Muscle of back (tissue), 11 donors: ENCODE data around the gene SEMA4D. TPM values are rescaled to one million over a fixed set of nuclear protein-coding genes. Genes with fewer than 3 reads are reported as not detected.

Experiments used
- DNase-seq, 3 donors: peaks; one replicate each; pipeline versions ENCODE4 v3.0.0 to v3.0.0-alpha.2; 2013
- polyA plus RNA-seq, 10 donors: library from polyadenylated mRNA; unstranded; fragments of 120-200 nt; gene quantifications; one replicate each; pipeline ENCODE4 v1.2.1, GENCODE V29; 2013; ENCODE audit not compliant: insufficient read length in 10 of 10

Gene SEMA4D
- polyA plus RNA-seq, 10 donors: 13.7 to 24.7 (median 21.4) TPM

GRCh38 chr9:89413963-89414638 is 83.8 kb downstream of the SEMA4D start:
- DNase-seq: peak in 2 of 3 donors; percentile 30 to 35

- no peak for DNase-seq
Measured at GRCh38 chr9:89412951-89413350, 85.0 kb downstream of the SEMA4D start.

- no peak for DNase-seq
Measured at GRCh38 chr9:89412541-89412940, 85.4 kb downstream of the SEMA4D start.

- DNase-seq: no peak
Measured at GRCh38 chr9:89411759-89412158, 86.2 kb downstream of the SEMA4D start.

DNA sequence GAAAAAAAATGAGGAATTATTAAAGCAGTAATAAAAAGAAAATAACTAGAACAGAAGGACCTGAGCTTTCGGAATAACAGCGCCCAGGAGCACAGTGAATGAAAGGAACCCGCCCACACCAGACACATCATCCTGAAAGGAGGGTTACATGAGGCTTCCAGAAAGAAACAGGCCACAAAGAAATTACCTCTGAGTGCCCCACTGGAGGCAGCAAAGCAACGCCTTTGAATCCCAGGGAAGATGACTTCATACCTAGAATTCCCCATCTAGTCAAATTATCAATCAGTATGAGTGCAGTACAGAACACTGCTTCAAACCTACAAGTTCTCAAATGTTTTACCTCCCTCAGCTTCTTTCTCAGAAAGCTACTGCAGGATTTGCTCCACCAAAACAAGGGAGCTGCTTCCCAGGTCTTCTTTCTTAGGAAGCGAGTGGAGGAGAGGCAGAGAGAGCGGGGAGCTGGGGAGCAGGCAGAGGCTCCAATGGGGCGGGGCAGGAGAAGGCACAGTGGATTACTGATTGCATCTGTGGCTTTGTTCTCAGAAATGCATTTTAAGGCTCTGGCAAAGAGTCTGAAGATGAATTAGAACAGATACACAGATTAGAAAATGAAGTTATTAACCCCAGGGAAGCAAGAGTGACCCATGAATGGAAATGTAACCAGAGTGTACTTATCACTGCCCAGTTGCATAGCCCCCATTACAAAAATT is 87.1 kb downstream of the SEMA4D start:
- DNase-seq: no peak

DNA sequence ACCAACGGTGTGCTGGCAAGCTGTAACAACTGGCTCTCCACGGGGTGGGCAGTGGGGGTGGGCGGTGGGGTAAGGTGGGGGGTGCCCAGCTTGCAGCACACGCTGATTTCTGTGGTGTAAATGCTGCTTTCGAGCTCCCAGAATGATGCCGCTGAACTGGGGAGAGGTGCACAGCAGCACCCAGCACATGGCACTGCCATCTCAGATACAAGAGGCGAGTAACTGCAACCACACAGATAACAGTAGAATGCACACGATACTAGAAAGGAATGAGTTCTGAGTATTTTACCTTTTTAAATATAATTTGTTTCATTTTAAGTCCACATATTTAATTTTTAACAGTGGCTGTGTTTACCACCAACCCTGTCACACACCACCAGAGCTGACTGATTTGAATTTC is 87.9 kb downstream of the SEMA4D start:
- DNase-seq: no peak

GRCh38 chr9:89409466-89409865 is 88.4 kb downstream of the SEMA4D start:
- no peak for DNase-seq

DNA sequence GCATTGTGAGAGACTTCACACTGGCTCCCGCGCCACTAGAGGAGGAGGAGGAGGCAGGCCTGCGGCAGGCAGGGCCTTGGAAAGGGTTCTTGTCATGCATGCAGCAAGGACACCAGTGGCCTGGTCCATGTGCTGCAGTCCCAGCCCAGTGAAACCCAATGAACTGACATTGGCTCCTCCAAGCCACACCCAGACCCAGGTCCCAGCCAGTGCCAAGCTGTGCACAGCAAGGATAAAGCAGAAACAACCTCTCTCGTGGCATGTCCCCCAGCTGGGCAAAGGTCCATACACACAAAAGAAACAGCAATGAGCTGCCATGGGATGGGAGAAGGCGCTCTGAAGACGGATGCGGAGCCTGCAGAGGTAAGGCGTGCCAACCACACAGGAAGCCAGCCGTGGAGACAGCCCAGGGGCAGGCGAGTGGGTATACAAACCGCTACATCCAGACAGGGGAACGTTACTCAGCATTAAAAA is 89.2 kb downstream of the SEMA4D start:
- no peak for DNase-seq

- peak in 1 of 3 donors; percentile 32 for DNase-seq
Measured at GRCh38 chr9:89407070-89407469, 90.8 kb downstream of the SEMA4D start.

- peak in 2 of 3 donors; percentile 38 to 73 for DNase-seq
Measured at GRCh38 chr9:89405826-89406225, 92.1 kb downstream of the SEMA4D start.

- no peak for DNase-seq
Measured at GRCh38 chr9:89404074-89404473, 93.8 kb downstream of the SEMA4D start.

DNA sequence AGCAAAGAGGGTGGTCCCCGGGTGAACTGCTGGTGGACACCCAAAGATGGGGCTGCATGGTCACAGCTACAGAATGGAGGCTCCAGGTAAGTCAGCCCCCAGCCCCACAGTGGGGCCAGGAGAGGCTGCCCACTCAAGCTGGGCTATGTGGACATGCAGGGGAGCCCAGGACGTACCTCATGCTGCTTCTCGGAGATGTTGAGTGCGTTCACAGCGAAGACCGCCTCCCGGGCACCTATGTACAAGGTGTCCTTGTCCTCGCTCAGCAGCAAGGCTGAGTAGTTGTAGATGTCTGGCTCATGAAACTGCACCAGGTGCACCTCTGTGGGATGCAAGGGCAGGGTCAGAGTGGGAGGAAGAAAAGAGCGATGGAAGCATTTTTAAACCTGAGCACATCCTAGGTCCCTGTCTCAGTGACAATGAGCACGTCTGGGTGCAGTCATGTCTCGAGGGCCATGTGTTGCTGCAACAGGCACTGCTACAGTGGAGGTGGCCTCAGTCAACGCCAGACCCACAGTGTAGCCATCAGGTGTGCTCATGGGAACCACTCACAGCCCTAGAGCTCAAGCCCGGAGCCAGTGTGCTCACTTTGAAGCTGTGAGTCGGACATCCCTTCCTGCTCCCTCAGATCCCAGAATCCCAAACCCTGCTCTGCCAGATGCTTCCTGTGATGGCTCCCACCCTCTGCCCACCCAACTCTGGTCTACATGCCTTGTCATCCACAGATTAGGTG is 95.1 kb downstream of the SEMA4D start:
- DNase-seq: no peak

DNA sequence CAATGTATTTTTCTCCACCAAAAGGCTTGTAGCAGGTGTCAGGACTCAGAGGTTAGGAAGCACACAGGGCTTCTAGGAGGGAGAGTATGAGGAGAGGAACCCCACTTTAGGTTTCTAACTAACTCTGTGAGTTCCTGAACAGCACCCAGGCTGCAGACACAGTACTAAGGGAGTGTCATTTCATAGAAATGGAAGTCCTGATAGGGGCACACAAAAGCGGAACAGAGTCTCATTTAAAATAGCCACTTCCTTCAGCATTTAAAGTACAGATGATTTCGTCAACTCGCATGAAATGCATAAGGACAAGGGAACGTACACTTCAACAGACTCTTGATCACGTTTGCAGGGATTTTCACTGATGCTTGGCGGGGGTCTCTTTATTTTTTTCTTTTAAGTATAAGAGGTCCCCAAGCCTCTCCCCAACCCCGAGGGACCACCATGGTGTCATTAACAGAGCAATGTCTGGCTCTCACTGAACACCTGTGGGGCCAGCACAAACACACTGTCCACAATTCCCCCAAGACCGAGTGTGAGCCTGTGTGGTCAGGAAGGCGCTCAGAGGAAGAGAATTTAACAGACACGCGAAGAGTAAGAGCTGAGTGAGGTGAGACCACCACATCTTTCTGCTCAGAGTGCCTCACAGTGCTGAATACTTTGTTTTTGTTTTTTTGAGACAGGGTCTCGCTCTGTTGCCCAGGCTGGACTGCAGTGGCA is 97.4 kb downstream of the SEMA4D start:
- peak in 1 of 3 donors; percentile 16 for DNase-seq

DNA sequence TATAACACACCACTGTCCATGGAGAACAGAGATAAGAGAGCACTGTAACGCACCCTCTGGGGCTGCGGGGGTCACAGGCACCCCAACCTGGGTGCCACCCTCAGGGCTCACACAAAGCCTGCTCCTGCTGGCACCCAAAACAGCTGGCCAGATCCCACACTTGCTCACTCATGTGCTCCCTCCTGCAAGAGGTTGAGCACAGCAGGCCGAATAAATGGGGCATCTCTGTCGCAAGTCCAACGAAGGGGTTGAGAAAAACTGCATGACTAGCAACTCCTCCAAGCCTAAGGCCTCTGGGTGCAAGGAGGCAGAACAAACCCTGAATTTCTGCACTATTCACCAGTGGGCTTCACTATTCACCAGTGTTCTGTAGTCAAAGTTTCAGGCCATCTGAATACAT is 99.3 kb downstream of the SEMA4D start:
- no peak for DNase-seq

- no peak for DNase-seq
Measured at GRCh38 chr9:89397471-89397870, 100.4 kb downstream of the SEMA4D start.

DNA sequence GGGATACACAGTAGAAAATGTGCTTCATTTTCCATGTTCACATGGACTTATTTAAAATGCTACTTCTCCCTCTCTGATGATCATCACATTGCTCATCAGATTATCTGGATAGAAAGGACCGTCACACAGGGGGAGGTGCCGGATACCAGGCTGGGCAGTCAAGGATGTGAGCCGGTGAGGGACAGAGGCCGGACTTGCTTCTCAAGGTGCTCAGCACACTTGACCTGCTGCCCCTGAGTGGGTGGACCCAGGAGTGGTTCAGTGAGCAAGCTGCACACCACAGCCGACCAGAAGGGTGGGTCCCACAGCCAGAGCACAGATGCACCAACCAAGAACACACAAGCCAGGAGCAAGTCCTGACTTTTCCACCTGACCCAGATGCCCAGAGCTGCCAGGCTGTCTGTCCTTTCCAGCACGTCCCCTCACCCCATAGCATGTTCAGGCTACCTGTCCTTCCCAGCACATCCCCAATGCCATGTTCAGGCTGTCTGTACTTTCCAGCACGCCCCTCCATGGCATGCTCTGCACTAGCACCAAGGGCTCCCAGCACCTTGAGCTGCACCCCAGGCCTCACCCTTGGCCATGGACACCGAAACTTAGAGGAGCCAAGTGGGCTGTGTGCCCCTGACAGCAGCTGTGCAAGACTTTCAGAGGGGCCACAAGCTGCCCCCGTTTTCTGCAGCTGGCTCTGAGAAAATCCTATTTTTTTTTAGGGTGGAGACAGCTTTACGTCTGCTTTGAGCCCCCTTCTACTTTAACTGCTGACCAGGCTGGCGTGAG is 101.8 kb downstream of the SEMA4D start:
- DNase-seq: no peak

- no peak for DNase-seq
Measured at GRCh38 chr9:89394412-89394811, 103.5 kb downstream of the SEMA4D start.

GRCh38 chr9:89391585-89391984 is 106.3 kb downstream of the SEMA4D start:
- DNase-seq: no peak

DNA sequence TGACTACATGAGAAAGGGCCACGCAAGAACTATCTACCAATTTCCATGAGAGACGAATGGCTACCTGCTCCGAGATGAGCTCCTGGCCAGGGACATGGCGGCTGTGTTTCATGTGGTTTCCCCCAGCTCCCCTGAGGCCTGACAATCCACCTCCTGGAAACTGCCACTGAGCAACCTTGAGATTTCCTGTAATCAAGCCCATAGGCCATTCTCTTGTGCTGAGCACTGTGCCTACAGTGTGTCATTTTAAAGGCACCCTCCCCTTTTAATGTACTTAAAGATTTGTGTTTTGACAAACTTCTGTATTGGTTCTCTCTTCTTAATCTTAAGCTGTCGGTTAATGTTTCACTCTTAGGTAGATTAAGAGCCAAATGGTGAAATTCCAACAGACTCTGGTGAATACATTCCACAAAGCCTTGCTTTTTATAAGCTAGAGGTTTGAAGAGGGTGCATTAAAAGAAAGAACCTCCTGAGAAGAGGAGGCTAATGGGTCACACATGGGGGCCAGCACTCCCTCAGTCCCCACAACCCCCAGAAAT is 107.3 kb downstream of the SEMA4D start:
- no peak for DNase-seq

DNA sequence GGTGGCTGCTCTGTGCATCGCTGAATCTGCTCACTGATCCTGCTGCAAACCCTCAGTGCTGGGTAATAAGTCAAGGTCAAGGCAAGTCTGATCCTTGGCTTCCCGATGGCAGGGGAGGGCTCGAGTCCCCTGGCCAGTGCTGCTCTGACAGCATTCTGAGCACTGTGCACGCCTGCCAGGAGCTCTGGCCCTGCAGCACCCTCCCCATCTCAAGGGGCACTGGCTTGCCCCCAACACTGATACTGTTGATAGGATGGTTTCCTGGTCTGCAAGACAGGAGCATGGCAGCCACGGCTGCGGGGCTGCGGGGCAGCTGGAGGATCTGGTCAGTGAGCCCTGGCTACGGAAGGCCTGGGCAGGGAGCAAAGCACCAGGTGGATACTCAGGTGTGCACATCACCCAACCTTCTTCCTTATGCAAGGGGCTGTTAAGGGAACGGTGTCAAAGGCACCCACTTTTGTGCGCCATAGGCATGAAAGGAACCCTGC is 107.8 kb downstream of the SEMA4D start:
- no peak for DNase-seq

DNA sequence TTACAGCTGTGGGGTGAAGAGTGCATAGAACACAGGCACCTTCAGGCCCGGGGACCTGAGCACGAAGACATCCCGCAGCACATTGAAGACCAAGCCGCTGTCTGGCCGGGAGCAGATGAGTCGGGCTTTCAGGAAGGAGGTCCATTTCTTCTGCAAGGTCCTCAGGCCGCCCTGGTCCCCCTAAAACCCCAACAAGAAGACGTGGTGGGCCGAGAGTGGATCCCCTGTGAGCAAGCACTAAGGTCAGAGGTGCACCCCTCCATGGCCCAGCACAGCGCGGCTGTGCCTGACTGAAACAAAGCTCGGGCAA is 109.1 kb downstream of the SEMA4D start:
- DNase-seq: no peak
